Panc1 (cell line): ENCODE results near the gene IGSF22. TPM values are rescaled to one million over a fixed set of nuclear protein-coding genes. Genes with fewer than 3 reads are reported as not detected.
"Not testable (repeated sequence)": the region's sequence is repeated elsewhere in the genome, so short reads cannot be mapped to it uniquely, and the experiment has no call there.

Experiments
- ATAC-seq: fragments of 200-7000 bp; cut with Tn5 transposase; 2 replicates; pipeline ENCODE4 v1.9.1; 2020; ENCODE audit warnings: mild to moderate bottlenecking, moderate library complexity
- BruUV-seq: library from RNA; stranded (reverse); fragments of 400-500 nt; replicated peaks from 2 replicates; lab custom pipeline; 2021; lab: Mats Ljungman, UMichigan
- CTCF ChIA-PET: fragments of 300-600 bp; sonication (Branson Sonifier 250); formaldehyde crosslinking; loops from one replicate; lab custom pipeline; 2022; ENCODE audit warnings: antibody characterized with exemption; lab: Charles Lee
- POLR2A ChIA-PET: fragments of 300-600 bp; sonication (Branson Sonifier 250); formaldehyde crosslinking; loops from one replicate; lab custom pipeline; 2022; ENCODE audit warnings: antibody characterized with exemption; lab: Charles Lee
- DNase-seq: peaks from one replicate; pipeline ENCODE4 v3.0.0-alpha.2; 2010; ENCODE audit warnings: low read depth, low spot score
- H3K27ac ChIP-seq: 2 replicates; pipeline ENCODE4 v1.5.1; 2011; ENCODE audit warnings: mild to moderate bottlenecking, low read length, inconsistent platforms
- H3K27me3 ChIP-seq: fragments of 200-500 bp; sonication (Bioruptor generic); 2 replicates; pipeline ENCODE4 v1.6.0; 2014; ENCODE audit warnings: low read length, inconsistent platforms; ENCODE audit not compliant: control insufficient read depth, insufficient read depth
- H3K36me3 ChIP-seq: fragments of 200-500 bp; sonication (Bioruptor generic); 2 replicates; pipeline ENCODE4 v1.5.1; 2014; ENCODE audit warnings: inconsistent platforms, mild to moderate bottlenecking, low read length, moderate library complexity; ENCODE audit not compliant: control insufficient read depth, insufficient read depth
- H3K4me1 ChIP-seq: 2 replicates; pipeline ENCODE4 v1.5.1; 2011; ENCODE audit warnings: inconsistent platforms, mild to moderate bottlenecking, low read length, moderate library complexity; ENCODE audit not compliant: control insufficient read depth, insufficient read depth
- H3K4me3 ChIP-seq, 2 experiments: 2 replicates each; pipeline ENCODE4 v1.5.1; 2011 to 2012; ENCODE audit warnings: low read depth in 2 of 2, low read length in 2 of 2, mild to moderate bottlenecking in 2 of 2, inconsistent platforms in 1 of 2, moderate library complexity in 1 of 2
- H3K9me3 ChIP-seq: fragments of 200-500 bp; sonication (Bioruptor generic); 2 replicates; pipeline ENCODE4 v1.5.1; 2014; ENCODE audit warnings: low read depth, mild to moderate bottlenecking, inconsistent platforms, low read length, moderate library complexity; ENCODE audit not compliant: control insufficient read depth, insufficient read depth
- POLR2AphosphoS5 ChIP-seq: IDR thresholded peaks from 2 replicates; pipeline ENCODE4 v1.6.1; 2012; ENCODE audit warnings: mild to moderate bottlenecking, low read depth, low read length, moderate library complexity
- SIN3A ChIP-seq: IDR thresholded peaks from 2 replicates; pipeline ENCODE4 v1.6.1; 2012; ENCODE audit warnings: low read depth, mild to moderate bottlenecking, low read length, moderate library complexity, borderline replicate concordance; ENCODE audit not compliant: insufficient read depth
- TCF7L2 ChIP-seq: IDR thresholded peaks from 2 replicates; pipeline ENCODE4 v1.6.1; 2011; ENCODE audit warnings: mild to moderate bottlenecking, low read depth, low read length, inconsistent platforms
- in situ Hi-C: cut with HindIII; loops from 2 replicates; pipeline ENCODE4 v1.10.0; 2016; ENCODE audit warnings: low sequenced_read_pairs, low pct_unique_long_range_greater_than_20kb
- intact Hi-C: fragments of 100-400 bp; cut with micrococcal nuclease; formaldehyde crosslinking; loops from one replicate; pipeline ENCODE4 v1.10.0; 2022; ENCODE audit not compliant: unreplicated experiment
- total RNA-seq: library from RNA; stranded (reverse); gene quantifications from one replicate; pipeline ENCODE4 v1.2.1, GENCODE V29; 2021; ENCODE audit not compliant: unreplicated experiment
- TF ChIP-seq, protein P1 (sequence below): fragments of 450-650 bp; IDR thresholded peaks from 2 replicates; pipeline ENCODE4 v1.5.1; 2017; ENCODE audit warnings: mild to moderate bottlenecking
- TF ChIP-seq, protein P2 (sequence below), 2 experiments: IDR thresholded peaks; 2 replicates each; pipeline ENCODE4 v1.6.1; 2011 to 2012; ENCODE audit warnings: low read depth in 2 of 2, control low read depth in 1 of 2, low read length in 1 of 2, mild to moderate bottlenecking in 1 of 2, moderate library complexity in 1 of 2; ENCODE audit not compliant: insufficient read depth in 1 of 2

Gene IGSF22
- total RNA-seq, 1 experiment from 2014 or later: not detected

DNA sequence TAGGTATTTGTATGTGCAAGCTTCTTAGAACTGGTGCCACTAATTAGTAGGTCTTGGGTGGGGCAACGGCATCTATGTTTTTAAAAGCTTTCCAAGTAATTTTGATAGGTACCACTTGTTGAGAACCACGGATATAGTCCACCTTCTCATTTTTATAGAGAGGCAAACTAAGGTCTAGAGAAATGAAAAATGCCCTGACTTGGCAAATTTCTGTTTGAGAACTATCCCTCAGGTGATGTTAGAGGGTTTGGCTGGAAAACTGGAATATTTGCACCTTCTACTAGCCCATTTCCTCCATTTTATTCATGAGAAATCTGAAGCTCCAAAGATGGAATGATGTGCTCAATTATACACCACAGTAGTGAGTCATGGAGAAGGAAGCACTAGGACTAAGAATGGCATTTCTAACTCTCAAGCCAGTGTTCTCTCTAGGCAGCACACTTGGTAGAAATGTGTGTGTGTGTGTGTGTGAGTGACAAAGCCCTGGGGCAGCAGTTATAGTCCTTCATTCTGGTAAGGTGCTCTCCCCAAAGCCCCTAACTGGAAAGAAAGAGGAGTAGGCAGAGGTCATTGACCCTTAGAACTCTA, 29.3 kb downstream of the IGSF22 start:
- H3K4me1 ChIP-seq: no peaks in the 10 kb centered on the region; the same call in 1 of the 2 replicates
- ChIA-PET POLR2A (no interaction called here), CTCF (no interaction called here)
- H3K27me3 ChIP-seq: peaks cover 8% of the 10 kb centered on the region
- DNase-seq (no peak), ATAC-seq (no peak)
- BruUV-seq: no TSS peak
- in situ Hi-C loops (no loop called here), intact Hi-C loops (no loop called here)
- no peaks in the 10 kb centered on the region for H3K9me3 ChIP-seq
- H3K4me3 ChIP-seq: no peak overlapping the region
- no peak overlapping the region for H3K27ac ChIP-seq
- no peaks in the 10 kb centered on the region for H3K36me3 ChIP-seq
- TF ChIP-seq POLR2AphosphoS5: no peak

DNA sequence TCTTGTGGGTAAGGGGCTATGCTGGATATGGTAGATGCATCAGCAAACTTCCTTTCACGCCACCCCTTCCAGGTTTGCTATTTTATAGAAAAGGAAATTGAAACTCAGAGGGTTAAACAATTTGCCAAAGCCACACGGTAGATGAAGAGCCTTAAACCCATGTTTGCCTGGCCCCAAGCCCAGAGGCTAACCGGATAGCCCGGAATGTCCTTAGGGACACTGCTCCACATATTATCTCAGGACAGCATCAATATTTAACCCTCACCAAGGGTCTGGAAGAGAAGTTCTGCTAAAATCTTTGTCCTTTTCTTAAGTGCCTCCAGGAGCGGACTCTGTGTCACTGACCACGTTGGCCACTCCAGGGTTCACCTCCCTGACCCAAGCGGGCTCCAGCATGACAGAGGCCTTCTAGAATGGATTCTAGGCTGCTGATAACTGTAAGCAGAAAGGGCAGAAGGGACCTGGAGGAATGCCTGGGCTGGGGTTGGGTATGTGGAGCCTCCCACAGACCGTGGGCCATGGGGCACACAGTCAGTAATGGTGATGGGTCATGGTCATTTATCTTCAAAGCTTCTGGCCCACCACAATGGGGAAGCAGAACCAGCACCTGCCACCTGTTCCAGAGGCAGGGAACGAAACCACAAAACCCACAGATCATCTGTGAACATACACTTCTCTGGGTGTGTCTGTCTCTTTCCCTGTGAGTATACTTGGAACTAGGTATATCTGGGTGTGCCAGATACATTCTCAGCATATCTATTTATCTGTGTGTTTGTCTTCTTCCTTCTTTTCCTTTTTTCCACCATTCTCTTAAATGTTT, 32.8 kb downstream of the IGSF22 start:
- H3K27ac ChIP-seq: no peak overlapping the region
- H3K4me3 ChIP-seq: no peak overlapping the region
- H3K9me3 ChIP-seq: no peaks in the 10 kb centered on the region
- DNase-seq (no peak), ATAC-seq (no peak)
- BruUV-seq: no TSS peak
- no peaks in the 10 kb centered on the region; the same call in 1 of the 2 replicates for H3K4me1 ChIP-seq
- ChIA-PET POLR2A (no interaction called here), CTCF (no interaction called here)
- H3K36me3 ChIP-seq: no peaks in the 10 kb centered on the region
- intact Hi-C loops: no loop called here
- in situ Hi-C loops: no loop called here
- peaks cover 5% of the 10 kb centered on the region; the same call in 1 of the 2 replicates for H3K27me3 ChIP-seq
- TF ChIP-seq, protein P1, sequence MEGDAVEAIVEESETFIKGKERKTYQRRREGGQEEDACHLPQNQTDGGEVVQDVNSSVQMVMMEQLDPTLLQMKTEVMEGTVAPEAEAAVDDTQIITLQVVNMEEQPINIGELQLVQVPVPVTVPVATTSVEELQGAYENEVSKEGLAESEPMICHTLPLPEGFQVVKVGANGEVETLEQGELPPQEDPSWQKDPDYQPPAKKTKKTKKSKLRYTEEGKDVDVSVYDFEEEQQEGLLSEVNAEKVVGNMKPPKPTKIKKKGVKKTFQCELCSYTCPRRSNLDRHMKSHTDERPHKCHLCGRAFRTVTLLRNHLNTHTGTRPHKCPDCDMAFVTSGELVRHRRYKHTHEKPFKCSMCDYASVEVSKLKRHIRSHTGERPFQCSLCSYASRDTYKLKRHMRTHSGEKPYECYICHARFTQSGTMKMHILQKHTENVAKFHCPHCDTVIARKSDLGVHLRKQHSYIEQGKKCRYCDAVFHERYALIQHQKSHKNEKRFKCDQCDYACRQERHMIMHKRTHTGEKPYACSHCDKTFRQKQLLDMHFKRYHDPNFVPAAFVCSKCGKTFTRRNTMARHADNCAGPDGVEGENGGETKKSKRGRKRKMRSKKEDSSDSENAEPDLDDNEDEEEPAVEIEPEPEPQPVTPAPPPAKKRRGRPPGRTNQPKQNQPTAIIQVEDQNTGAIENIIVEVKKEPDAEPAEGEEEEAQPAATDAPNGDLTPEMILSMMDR: no peak
- TF ChIP-seq SIN3A (no peak), TCF7L2 (no peak), POLR2AphosphoS5 (no peak)
- TF ChIP-seq, protein P2, sequence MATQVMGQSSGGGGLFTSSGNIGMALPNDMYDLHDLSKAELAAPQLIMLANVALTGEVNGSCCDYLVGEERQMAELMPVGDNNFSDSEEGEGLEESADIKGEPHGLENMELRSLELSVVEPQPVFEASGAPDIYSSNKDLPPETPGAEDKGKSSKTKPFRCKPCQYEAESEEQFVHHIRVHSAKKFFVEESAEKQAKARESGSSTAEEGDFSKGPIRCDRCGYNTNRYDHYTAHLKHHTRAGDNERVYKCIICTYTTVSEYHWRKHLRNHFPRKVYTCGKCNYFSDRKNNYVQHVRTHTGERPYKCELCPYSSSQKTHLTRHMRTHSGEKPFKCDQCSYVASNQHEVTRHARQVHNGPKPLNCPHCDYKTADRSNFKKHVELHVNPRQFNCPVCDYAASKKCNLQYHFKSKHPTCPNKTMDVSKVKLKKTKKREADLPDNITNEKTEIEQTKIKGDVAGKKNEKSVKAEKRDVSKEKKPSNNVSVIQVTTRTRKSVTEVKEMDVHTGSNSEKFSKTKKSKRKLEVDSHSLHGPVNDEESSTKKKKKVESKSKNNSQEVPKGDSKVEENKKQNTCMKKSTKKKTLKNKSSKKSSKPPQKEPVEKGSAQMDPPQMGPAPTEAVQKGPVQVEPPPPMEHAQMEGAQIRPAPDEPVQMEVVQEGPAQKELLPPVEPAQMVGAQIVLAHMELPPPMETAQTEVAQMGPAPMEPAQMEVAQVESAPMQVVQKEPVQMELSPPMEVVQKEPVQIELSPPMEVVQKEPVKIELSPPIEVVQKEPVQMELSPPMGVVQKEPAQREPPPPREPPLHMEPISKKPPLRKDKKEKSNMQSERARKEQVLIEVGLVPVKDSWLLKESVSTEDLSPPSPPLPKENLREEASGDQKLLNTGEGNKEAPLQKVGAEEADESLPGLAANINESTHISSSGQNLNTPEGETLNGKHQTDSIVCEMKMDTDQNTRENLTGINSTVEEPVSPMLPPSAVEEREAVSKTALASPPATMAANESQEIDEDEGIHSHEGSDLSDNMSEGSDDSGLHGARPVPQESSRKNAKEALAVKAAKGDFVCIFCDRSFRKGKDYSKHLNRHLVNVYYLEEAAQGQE (IDR thresholded peaks at IDR 0.05; ENCODE audit: insufficient read depth in 1 of 2, low read depth in 2 of 2, low read length in 1 of 2): no peak

DNA sequence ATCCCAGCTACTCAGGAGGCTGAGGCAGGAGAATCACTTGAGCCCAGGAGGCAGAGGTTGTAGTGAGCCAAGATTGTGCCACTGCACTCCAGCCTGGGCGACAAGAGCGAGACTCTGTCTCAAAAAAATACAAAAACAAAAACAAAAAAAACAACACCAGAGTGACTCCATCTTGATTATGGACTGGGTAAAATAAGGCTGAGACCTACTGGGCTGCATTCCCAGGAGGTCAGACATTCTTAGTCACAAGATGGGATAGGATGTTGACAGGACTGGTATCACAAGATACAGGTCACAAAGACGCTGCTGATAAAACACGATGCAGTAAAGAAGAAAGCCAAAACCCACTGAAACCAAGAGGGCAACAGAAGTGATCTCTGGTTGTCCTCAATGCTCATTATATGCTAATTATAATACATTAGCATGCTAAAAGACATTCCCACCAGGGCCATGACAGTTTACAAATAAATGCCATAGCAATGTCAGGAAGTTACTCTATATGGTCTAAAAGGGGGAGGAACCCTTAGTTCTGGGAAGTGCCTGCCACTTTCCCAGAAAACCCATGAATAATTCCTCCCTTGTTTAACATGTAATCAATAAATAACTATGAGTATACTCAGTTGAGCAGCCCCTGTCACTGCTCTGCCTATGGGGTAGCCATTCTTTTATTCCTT, 34.4 kb downstream of the IGSF22 start:
- intact Hi-C loops, POLR2A ChIA-PET, in situ Hi-C loops, H3K9me3 ChIP-seq, H3K4me3 ChIP-seq, H3K36me3 ChIP-seq, H3K27ac ChIP-seq, BruUV-seq, ATAC-seq, H3K27me3 ChIP-seq, H3K4me1 ChIP-seq, DNase-seq: not testable (repeated sequence)
- CTCF ChIA-PET: interaction anchor here (0.6 kb wide), 1 partner anchor 143 kb away, joined by 3 read pairs; no protein-coding TSS in a partner anchor
